ENCODE data around the gene EFCAB8. TPM values are rescaled to one million over a fixed set of nuclear protein-coding genes. Genes with fewer than 3 reads are reported as not detected.

EFCAB8 gene
- total and polyA plus RNA-seq, 11 donors = 0.03 to 0.29 (median 0.08) TPM; not detected in 8

- WGBS, 4 donors = 54 to 67% (median 65%) methylated on average over 4 of the region's 4 CpGs
- TF ChIP-seq POLR2A (IDR thresholded peaks at IDR 0.05) = no peak
- no peak for TF ChIP-seq CTCF (IDR thresholded peaks at IDR 0.05)
- Histone ChIP-seq H3K4me3 (no peak overlapping the region), H3K27ac (no peak overlapping the region), H3K4me1 (no peaks in the 10 kb centered on the region), H3K36me3 (no peaks in the 10 kb centered on the region), H3K9me3 (peaks cover 0 to 14% (median 0%) of the 10 kb centered on the region in 12 donors), H3K27me3 (peaks cover 0 to 3% (median 0%) of the 10 kb centered on the region in 9 donors)
- DNase-seq = no peak
- intact Hi-C loops (cut with DNase I) = no loop called here
- ATAC-seq = no peak
Measured at GRCh38 chr20:32934580-32934979, 75.9 kb downstream of the EFCAB8 start.

- ATAC-seq = no peak
Measured at GRCh38 chr20:32941155-32941885, 82.6 kb downstream of the EFCAB8 start.

GRCh38 chr20:32943490-32944052, 84.8 kb downstream of the EFCAB8 start:
- intact Hi-C loops (cut with DNase I) = loop anchor here in 1 of 10 donors (10.0 kb wide), 1 partner anchor 149 kb away; no protein-coding TSS in a partner anchor
- H3K9me3 ChIP-seq = peaks cover 0 to 21% (median 0%) of the 10 kb centered on the region in 12 donors
- TF ChIP-seq POLR2A (IDR thresholded peaks at IDR 0.05) (no peak), CTCF (IDR thresholded peaks at IDR 0.05) (no peak)
- no peak overlapping the region for H3K27ac ChIP-seq
- DNase-seq = no peak
- no peaks in the 10 kb centered on the region for H3K27me3 ChIP-seq
- no peaks in the 10 kb centered on the region for H3K4me1 ChIP-seq
- ATAC-seq = no peak
- WGBS, 4 donors = 59 to 79% (median 66%) methylated on average over 7 of the region's 7 CpGs
- H3K4me3 ChIP-seq = no peak overlapping the region
- no peaks in the 10 kb centered on the region for H3K36me3 ChIP-seq

More at GRCh38 chr20:32941155-32941885, 82.6 kb downstream of the EFCAB8 start:
- H3K27me3 ChIP-seq = no peaks in the 10 kb centered on the region
- no peak overlapping the region for H3K27ac ChIP-seq
- no peak for TF ChIP-seq POLR2A (IDR thresholded peaks at IDR 0.05)
- TF ChIP-seq CTCF (IDR thresholded peaks at IDR 0.05) = no peak
- H3K4me3 ChIP-seq = no peak overlapping the region
- H3K9me3 ChIP-seq = peaks cover 0 to 31% (median 0%) of the 10 kb centered on the region in 12 donors
- WGBS, 4 donors = 69 to 81% (median 76%) methylated on average over 4 of the region's 4 CpGs
- no peak for DNase-seq
- intact Hi-C loops (cut with DNase I) = loop anchor here in 1 of 10 donors (10.0 kb wide), 1 partner anchor 147 kb away; no protein-coding TSS in a partner anchor
- no peaks in the 10 kb centered on the region for H3K4me1 ChIP-seq
- no peaks in the 10 kb centered on the region for H3K36me3 ChIP-seq

GRCh38 chr20:32945710-32946221, 87.0 kb downstream of the EFCAB8 start:
- H3K27ac ChIP-seq = no peak overlapping the region
- no peak overlapping the region for H3K4me3 ChIP-seq
- intact Hi-C loops (cut with DNase I) = loop anchor here in 1 of 10 donors (10.0 kb wide), 1 partner anchor 151 kb away; no protein-coding TSS in a partner anchor
- ATAC-seq (no peak), DNase-seq (no peak)
- TF ChIP-seq CTCF (IDR thresholded peaks at IDR 0.05) (peak in 10 of 12 donors; percentile 9 to 39 (median 27)), POLR2A (IDR thresholded peaks at IDR 0.05) (no peak)
- peaks cover 0 to 21% (median 0%) of the 10 kb centered on the region in 12 donors for H3K9me3 ChIP-seq
- 46 to 54% (median 48%) methylated on average over 4 of the region's 4 CpGs for WGBS, 4 donors
- peaks cover 0 to 2% (median 0%) of the 10 kb centered on the region in 9 donors for H3K27me3 ChIP-seq
- H3K4me1 ChIP-seq = no peaks in the 10 kb centered on the region
- H3K36me3 ChIP-seq = no peaks in the 10 kb centered on the region

Data from heart left ventricle (tissue), 16 donors.